GM23338 (cell line): Measurements from ENCODE around the gene FKBP1B. TPM values are rescaled to one million over a fixed set of nuclear protein-coding genes. Genes with fewer than 3 reads are reported as not detected.

Experiments
- ATAC-seq: fragments of 200-7000 bp; cut with Tn5 transposase; 3 replicates; pipeline ENCODE4 v1.9.1; 2020
- DNase-seq: peaks from one replicate; pipeline ENCODE4 v3.0.0-alpha.2; 2015; ENCODE audit warnings: low spot score
- H2AFZ ChIP-seq: fragments of 200-600 bp; sonication (generic); 2 replicates; pipeline ENCODE4 v1.8.0; 2016; ENCODE audit warnings: antibody characterized with exemption, mild to moderate bottlenecking, moderate library complexity
- H3F3A ChIP-seq: fragments of 200-600 bp; sonication (generic); replicated peaks from 2 replicates; pipeline ENCODE4 v1.8.0; 2017; ENCODE audit warnings: antibody characterized with exemption, mixed run types, low read depth
- H3K27ac ChIP-seq: fragments of 200-600 bp; sonication (generic); 2 replicates; pipeline ENCODE4 v1.6.1; 2016; ENCODE audit warnings: low read depth
- H3K27me3 ChIP-seq: fragments of 200-600 bp; sonication (generic); 2 replicates; pipeline ENCODE4 v1.8.0; 2016; ENCODE audit warnings: mild to moderate bottlenecking, mixed run types, moderate library complexity; ENCODE audit not compliant: insufficient read depth
- H3K36me3 ChIP-seq: fragments of 200-600 bp; sonication (generic); 2 replicates; pipeline ENCODE4 v1.8.0; 2016; ENCODE audit warnings: mild to moderate bottlenecking; ENCODE audit not compliant: insufficient read depth
- H3K4me1 ChIP-seq: fragments of 200-600 bp; sonication (generic); 2 replicates; pipeline ENCODE4 v1.8.0; 2016; ENCODE audit warnings: mild to moderate bottlenecking, moderate library complexity; ENCODE audit not compliant: insufficient read depth
- H3K4me2 ChIP-seq: fragments of 200-600 bp; sonication (generic); 2 replicates; pipeline ENCODE4 v1.7.1; 2017; ENCODE audit warnings: mixed run types
- H3K4me3 ChIP-seq: fragments of 200-600 bp; sonication (generic); 2 replicates; pipeline ENCODE4 v1.6.1; 2016; ENCODE audit warnings: mixed run types
- H3K79me2 ChIP-seq: fragments of 200-600 bp; sonication (generic); replicated peaks from 2 replicates; pipeline ENCODE4 v1.8.0; 2017; ENCODE audit warnings: mild to moderate bottlenecking; ENCODE audit not compliant: insufficient read depth
- H3K9me2 ChIP-seq: fragments of 200-600 bp; sonication (generic); 2 replicates; pipeline ENCODE4 v1.8.0; 2017; ENCODE audit not compliant: insufficient read depth
- H4K20me1 ChIP-seq: fragments of 200-600 bp; sonication (generic); replicated peaks from 2 replicates; pipeline ENCODE4 v1.8.0; 2017; ENCODE audit warnings: mild to moderate bottlenecking; ENCODE audit not compliant: insufficient read depth
- H3K27ac Mint-ChIP-seq: 2 replicates; pipeline ENCODE4 v1.8.0; 2020; ENCODE audit warnings: inconsistent platforms, mild to moderate bottlenecking, moderate library complexity, mixed read lengths
- H3K27me3 Mint-ChIP-seq: 3 replicates; pipeline ENCODE4 v1.8.0; 2022; ENCODE audit warnings: low read depth, mild to moderate bottlenecking, moderate library complexity, mixed read lengths, inconsistent platforms; ENCODE audit not compliant: insufficient read depth, poor library complexity
- H3K36me3 Mint-ChIP-seq: 3 replicates; pipeline ENCODE4 v1.8.0; 2021; ENCODE audit warnings: low read depth, mild to moderate bottlenecking, inconsistent platforms, moderate library complexity, mixed read lengths
- H3K4me1 Mint-ChIP-seq: 3 replicates; pipeline ENCODE4 v1.8.0; 2020; ENCODE audit warnings: mild to moderate bottlenecking, inconsistent platforms, mixed read lengths
- H3K4me3 Mint-ChIP-seq: 3 replicates; pipeline ENCODE4 v1.8.0; 2021; ENCODE audit warnings: moderate library complexity, mild to moderate bottlenecking, inconsistent platforms, mixed read lengths
- H3K9me3 Mint-ChIP-seq: 3 replicates; pipeline ENCODE4 v1.8.0; 2020; ENCODE audit warnings: moderate library complexity, mild to moderate bottlenecking, inconsistent platforms, mixed read lengths
- ETS1 ChIP-seq: IDR thresholded peaks from 2 replicates; pipeline ENCODE4 v1.6.1; 2016; ENCODE audit warnings: antibody characterized with exemption
- EZH2 ChIP-seq: fragments of 200-600 bp; sonication (generic); IDR thresholded peaks from one replicate; pipeline ENCODE4 v1.8.0; 2017; ENCODE audit warnings: antibody characterized with exemption, mild to moderate bottlenecking, low read depth; ENCODE audit not compliant: unreplicated experiment
- EZH2phosphoT487 ChIP-seq: fragments of 200-600 bp; sonication (generic); IDR thresholded peaks from one replicate; pipeline ENCODE4 v1.8.1; 2018; ENCODE audit warnings: antibody characterized with exemption; ENCODE audit not compliant: unreplicated experiment
- JUNB ChIP-seq: IDR thresholded peaks from one replicate; pipeline ENCODE4 v1.6.1; 2016; ENCODE audit warnings: antibody characterized with exemption; ENCODE audit not compliant: unreplicated experiment
- NANOG ChIP-seq: IDR thresholded peaks from 2 replicates; pipeline ENCODE4 v1.6.1; 2016; ENCODE audit warnings: antibody characterized with exemption, borderline replicate concordance
- POLR2AphosphoS5 ChIP-seq: IDR thresholded peaks from 2 replicates; pipeline ENCODE4 v1.6.1; 2016; ENCODE audit warnings: antibody characterized with exemption, low read depth
- ZNF462 ChIP-seq: fragments of 250-450 bp; sonication (Bioruptor Pico); IDR thresholded peaks from 2 replicates; pipeline ENCODE4 v1.5.0; 2020; ENCODE audit warnings: mild to moderate bottlenecking, moderate library complexity
- polyA plus RNA-seq: library from polyadenylated mRNA; unstranded; fragments of >200 nt; fragmentation: Nextera tagmentation; extraction: Ambion mirVana; gene quantifications from 2 replicates; pipeline ENCODE4 v1.2.1, GENCODE V29; 2016
- total RNA-seq: library from RNA; depleted of rRNA; stranded (reverse); fragments of >200 nt; shearing (Covaris generic); gene quantifications from 2 replicates; pipeline ENCODE4 v1.2.3, GENCODE V29; 2014

FKBP1B gene
- total and polyA plus RNA-seq, 2 experiments from 2014 or later, result 48.2 to 77.1 TPM

- TF ChIP-seq ZNF462 (CRISPR knock-in tag), result no peak
- 0 out of 2 replicates have a peak, but pooled peaks have one; percentile 33 for TF ChIP-seq ETS1
- TF ChIP-seq NANOG, result no peak
- TF ChIP-seq POLR2AphosphoS5, result peak; percentile 75
- no peak for TF ChIP-seq JUNB
- no peak for TF ChIP-seq EZH2
- no peak for TF ChIP-seq EZH2phosphoT487
Measured at GRCh38 chr2:24084386-24085199, 35.1 kb downstream of the FKBP1B start, which contains the start of gene TP53I3 (continued).

GRCh38 chr2:24085200-24085489 lies 35.6 kb downstream of the FKBP1B start:
- peak overlapping the region; percentile 74 for H3K4me2 ChIP-seq
- H4K20me1 ChIP-seq, result no peaks in the 10 kb centered on the region
- peaks cover 12% of the 10 kb centered on the region for H3K36me3 ChIP-seq
- H3K4me3 ChIP-seq, result peak overlapping the region; percentile 57
- H3F3A ChIP-seq, result peaks cover 12% of the 10 kb centered on the region; the same call in 1 of the 2 replicates
- Mint-ChIP-seq H3K36me3 (peaks cover 35% of the 10 kb centered on the region), H3K27ac (peak overlapping the region; percentile 93; the same call in 1 of the 2 replicates), H3K9me3 (no peaks in the 10 kb centered on the region), H3K27me3 (peaks cover 10% of the 10 kb centered on the region), H3K4me3 (peak overlapping the region; percentile 86), H3K4me1 (peaks cover 19% of the 10 kb centered on the region)
- ATAC-seq (no peak; the same call in 2 of the 3 replicates), DNase-seq (peak; percentile 52)
- H3K27me3 ChIP-seq, result no peaks in the 10 kb centered on the region
- H3K79me2 ChIP-seq, result peaks cover 4% of the 10 kb centered on the region
- H3K4me1 ChIP-seq, result peaks cover 11% of the 10 kb centered on the region
- H3K27ac ChIP-seq, result peak overlapping the region; percentile 96
- no peaks in the 10 kb centered on the region for H3K9me2 ChIP-seq
- peak overlapping the region; percentile 83 for H2AFZ ChIP-seq
- TF ChIP-seq JUNB (no peak), ZNF462 (CRISPR knock-in tag) (no peak), POLR2AphosphoS5 (no peak)
